Amniotic stem cell (primary cell): ENCODE measurements around the gene SLC31A1.
"Not testable (repeated sequence)": the region's sequence is repeated elsewhere in the genome, so short reads cannot be mapped to it uniquely, and the experiment has no call there.

Experiments
- DNase-seq: peaks from one replicate; lab custom pipeline; 2025; lab: John Stamatoyannopoulos, UW

The SLC31A1 gene

DNA sequence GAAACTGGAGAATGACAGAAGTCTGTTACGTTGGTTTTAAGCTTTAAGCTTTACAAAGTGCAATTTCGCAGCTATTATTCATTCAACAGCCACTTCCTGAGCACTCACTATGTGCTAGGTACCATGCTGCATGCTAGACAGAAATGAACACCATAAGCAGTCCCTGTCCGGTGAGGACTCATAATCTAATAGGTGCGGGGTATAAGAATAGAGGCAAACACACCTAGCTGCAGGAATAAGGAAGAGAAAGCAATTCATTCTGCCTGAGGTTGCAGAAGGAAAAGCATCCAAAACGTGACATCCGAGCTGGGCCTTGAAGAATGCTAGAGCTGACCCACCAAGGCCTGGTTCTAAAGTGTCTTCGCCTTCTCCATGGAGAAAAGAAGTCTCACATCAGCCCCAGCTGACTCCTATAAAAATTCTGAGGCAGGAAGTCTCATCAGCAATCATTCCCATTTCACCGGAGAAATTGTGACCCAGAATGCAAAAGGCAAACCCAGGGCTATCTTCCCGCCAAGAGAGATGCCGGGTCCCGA is 809 bp upstream of the SLC31A1 start:
- DNase-seq, result no peak

DNA sequence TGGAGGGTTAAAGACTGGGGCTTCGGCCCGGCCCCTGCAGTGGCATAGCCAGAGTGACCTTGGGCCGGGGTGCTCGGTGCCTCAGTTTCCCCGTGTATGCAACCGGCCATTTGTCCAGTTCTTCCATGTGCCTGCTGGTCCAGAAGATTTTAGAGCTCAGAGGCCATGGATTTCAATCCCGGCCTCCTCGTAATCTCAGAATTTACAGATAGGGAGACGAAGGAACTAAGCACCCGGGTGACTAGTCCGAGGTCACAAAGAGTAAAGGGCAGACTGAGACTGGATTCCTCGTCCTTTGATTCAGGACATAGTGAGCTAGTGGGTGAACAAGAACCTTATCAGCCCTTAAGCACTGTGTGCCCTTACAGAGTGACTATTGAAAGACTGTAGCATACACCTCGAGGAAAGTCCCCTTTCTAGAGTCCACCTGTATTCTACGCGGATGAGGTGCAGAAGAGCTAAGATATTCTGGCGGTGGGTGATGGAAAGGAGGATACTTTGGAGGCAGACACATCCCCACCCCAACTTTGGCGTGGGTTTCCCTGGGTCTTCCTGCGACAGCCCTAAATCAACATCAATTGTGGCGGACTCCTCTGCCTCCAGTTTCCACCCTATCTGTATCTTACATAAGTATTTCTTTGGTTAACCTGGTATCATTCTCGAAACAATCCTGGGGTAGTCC is 597 bp downstream of the SLC31A1 start:
- no peak for DNase-seq

DNA sequence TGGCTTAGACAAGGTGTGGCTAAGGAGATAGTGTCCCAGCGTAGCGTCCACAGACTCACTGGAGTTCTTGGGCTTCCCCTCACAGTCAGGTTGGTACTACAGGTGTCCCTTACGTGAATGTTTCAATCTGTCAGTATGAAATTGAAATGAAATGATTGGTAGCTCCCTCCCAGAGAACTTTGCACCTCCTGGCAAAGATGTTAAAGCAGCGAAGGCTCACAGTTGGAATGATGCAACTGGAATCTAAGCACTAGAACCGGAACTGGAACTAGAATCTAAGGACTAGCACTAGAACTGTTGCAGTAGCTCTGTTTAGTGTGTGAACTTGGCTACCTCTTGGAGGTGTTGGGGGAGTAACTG is 1.1 kb downstream of the SLC31A1 start:
- DNase-seq, result no peak

DNA sequence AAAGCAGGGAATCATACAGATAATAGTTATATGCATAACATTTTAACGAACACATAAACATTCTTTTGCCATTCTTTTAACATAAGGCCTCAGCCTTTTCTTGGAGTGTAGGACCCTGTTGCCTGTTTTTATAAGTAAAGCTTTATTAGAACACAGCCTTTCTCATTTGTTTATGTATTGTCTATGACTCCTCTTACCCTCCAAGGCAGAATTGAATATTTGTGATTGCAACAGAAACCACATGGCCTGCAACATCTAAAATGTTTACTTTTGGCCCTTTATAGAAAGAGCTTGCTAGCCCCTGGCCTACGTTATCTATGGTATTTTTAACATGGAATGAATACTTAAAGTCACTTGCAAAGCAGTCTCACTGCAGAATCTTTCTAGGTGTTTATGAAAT is 2.6 kb downstream of the SLC31A1 start:
- no peak for DNase-seq

DNA sequence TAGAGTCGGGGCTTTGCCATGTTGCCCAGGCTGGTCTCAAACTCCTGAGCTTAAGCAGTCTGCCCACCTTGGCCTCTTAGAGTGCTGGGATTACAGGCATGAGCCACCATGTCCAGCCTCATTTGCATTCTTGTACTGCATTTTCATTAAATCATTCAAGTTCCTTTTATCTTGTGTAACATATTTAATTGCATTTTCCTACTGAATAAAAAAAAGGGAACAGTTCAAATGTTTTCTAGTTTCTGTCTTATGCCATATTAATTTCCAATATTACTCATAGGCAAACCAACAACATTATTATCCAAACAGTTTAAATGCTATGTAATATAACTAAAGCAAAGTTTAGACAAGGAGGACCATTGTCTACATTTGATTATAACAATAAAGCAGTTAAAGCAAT is 6.1 kb downstream of the SLC31A1 start:
- no peak for DNase-seq

DNA sequence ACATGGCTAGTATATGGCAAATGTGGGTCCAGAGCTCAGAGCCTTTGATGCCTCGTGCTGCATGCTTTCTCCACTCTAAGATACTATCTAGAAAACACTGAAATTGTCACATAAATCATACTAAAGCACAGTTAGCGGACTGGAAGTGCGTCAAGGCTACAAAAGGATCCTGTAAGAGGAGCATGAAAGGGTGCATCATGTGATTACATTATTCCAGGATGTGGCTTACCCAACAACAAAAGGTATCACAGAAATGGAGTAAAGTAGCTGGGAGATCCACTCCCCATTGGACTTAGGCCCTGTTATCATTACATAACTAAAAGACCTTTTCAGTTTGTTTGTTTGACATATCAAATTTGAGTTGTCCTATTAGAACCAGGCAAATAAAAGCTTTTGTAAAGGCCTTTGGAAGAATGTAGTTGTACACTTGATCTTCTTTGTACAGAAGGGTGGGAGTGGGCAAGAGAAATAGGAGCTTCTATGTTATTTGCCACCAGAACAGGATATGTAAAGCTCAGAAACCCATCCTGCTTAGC is 6.9 kb downstream of the SLC31A1 start:
- no peak for DNase-seq

DNA sequence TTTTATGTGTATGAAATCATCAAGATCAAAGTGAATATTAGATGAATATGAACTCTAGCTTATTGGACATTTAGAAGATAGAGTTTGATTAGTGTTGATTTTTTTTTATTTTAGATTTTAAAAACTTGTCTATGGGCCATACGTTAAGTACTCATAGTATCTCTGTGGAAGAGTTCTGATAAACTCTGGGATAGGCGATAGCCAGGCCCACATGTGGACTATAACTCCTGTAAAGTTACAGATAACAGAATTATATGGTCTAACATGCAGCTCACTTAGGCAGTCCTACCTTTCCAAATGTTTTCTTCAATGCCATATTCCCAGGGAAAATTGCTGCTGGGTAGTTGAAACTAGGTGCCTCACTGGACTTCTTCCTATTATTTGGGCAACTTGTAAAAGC is 10.4 kb downstream of the SLC31A1 start:
- no peak for DNase-seq

DNA sequence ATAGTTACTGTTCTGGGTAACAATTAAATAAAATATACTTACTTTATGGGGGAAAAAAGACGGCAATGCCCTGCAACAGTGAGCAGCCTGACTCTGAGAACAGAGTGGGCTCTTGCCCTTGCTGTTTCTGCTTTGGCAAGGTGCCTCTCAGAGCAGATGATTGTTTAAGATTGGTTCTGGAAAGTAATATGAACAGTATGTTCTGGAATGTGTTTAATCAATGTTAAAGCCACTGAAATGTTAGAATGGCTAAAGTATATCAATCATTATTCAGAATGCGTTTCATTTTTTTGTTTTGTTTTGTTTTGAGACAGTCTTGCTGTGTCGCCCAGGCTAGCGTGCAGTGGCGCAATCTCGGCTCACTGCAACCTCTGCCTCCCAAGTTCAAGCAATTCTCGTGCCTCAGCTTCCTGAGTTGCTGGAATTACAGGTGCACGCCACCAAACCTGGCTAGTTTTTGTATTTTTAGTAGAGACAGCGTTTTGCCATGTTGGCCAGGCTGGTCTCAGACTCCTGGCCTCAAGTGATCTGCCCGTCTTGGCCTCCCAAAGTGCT is 14.4 kb downstream of the SLC31A1 start:
- DNase-seq, result not testable (repeated sequence)

DNA sequence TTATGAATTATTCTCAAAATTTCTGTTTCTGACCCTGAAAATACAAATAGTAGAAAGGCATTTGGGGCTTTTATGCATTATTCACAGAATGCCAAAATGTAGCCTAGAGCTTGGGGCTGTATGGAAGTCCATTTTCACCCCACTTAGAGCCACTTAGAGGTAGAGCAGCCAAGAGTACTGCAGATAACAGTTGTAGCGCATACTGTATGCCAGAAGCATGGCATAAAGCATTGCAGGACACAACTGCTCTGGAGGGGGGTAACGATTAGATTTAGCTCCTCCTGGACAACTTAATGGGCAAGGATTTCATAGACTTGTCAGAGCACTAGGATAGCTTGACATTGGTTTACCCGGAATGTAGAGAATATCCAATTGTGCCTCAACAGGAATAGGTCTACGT is 15.7 kb downstream of the SLC31A1 start:
- DNase-seq, result no peak

DNA sequence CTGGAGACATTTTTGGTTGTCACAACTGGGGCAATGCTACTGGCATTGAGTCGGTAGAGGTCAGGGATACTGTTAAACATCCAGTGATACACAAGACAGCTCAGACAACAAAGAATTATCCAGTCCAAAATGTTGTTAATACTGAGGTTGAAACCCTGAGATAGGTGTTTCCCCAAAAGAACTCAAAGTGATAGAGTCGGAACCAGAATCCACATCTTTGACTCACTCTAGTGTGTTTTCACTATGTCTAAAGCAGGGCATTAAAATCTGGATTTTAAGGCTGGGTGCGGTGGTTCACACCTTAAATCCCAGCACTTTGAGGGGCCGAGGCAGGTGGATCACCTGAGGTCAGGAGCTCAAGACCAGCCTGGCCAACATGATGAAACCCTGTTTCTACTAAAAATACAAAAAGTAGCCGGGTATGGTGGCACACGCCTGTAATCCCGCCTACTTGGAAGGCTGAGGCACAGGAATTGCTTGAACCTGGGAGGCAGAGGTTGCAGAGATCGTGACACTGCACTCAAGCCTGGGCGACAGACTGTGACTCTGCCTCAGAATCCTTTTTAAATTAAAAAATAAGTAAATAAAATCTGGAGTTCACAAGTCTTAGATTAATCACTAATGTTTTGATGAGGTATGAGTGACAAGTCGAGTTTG is 17.0 kb downstream of the SLC31A1 start:
- DNase-seq, result no peak

DNA sequence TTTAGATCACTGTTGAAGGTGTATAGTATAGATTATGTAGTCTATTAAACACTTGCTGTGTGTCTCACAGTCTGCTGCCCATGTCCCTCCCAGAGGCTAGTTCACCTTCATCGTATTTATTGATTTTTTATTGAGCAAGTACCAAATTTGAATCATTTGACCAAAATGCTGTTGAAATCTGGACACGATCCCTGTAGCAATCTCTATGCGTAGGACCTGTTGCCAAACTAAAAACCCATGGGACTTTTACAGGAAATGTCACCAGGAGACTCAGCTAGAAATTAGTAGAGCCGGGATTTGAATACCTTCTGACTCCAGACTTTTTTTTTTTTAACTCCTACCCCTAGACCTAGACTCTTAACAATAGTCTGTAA is 17.5 kb downstream of the SLC31A1 start:
- DNase-seq, result no peak

DNA sequence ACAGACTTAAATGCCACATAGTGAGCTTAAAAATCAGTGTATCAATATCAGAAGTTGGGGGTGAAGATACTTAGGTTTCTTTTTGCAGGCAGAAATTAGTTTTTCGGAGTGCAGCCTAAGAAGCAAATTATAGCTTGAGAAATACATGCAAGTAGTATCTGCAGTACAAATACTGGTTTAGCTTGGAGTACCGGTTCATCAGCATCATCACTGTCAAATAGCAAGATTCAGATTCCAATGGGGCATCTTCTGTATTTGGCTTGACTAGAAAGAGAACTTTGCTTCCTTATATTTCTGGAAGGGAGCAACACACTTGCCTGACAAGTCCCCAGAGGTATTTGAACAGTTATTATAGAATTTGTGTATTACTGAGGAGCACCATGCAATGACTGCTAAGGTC is 19.8 kb downstream of the SLC31A1 start:
- no peak for DNase-seq

DNA sequence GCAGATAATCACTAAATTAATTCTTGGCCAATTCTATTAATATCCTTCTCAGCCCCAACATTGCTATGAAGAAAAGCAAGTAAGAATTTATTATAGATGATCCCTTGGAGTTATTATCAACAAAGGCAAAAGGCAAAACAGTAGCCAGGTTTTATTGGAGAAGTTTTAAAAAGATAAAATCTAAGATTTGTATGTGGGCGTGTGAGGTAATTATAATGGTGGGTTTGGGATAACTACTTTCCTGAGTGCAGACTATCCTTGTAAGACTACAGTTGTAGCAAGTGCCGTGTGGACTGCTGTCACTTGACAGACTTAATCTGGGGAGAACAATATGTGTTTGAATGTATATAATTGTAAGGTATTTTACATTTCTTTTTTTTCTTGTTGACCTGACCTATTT is 23.2 kb downstream of the SLC31A1 start:
- DNase-seq, result no peak

DNA sequence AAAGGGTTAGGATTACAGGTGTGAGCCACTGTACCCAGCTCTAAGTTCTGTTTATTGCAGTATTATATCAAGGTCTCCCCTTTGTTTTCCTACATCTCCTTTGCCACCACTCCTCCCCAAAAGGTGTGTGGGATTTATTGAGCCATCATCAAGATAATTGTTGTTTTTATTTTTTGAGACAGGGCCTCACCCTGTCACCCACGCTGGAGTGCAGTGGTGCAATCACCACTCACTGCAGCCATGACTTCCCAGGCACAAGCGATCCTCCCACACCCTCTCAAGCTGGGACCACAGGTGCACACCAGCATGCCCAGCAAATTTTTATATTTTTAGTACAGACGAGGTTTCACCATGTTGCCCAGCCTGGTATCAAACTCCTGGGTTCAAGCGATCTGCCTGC is 24.6 kb downstream of the SLC31A1 start:
- DNase-seq, result no peak

DNA sequence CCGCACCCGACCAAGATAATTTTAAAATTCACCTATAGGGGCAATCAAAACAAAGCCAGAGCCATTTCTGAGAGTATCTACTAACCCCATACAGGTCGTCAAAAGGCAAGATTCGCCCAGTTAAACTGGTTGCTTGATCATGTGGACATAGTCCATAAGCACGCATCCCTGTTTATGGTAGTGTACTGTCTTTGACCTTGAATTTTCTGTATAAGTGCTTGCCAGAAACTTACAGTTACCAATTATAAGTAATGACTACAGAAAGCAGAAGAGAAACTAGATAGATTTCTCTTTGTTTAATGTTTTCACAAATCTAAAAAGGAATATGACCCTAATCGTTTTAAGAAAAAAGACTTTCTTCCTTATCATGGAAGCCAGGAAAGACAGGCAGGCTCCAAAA is 25.6 kb downstream of the SLC31A1 start:
- no peak for DNase-seq

DNA sequence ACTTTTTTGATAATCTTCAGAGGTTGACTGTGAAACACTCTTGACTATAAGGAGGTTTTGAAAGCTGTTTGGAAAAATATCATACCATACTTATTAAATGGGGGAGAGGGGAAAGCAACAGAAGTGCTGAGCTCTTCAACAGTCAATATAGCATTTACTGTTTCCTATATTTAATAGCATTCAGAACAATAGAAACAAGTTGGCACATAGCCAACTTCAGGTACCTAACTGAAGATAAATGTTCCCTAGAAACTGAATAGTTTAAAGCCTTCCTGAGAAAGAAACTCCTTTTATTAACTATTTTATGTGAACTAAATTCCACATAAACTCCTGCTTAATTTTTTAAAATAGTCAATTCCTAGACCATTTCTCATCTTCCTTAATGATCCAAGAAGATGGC is 26.3 kb downstream of the SLC31A1 start:
- no peak for DNase-seq

DNA sequence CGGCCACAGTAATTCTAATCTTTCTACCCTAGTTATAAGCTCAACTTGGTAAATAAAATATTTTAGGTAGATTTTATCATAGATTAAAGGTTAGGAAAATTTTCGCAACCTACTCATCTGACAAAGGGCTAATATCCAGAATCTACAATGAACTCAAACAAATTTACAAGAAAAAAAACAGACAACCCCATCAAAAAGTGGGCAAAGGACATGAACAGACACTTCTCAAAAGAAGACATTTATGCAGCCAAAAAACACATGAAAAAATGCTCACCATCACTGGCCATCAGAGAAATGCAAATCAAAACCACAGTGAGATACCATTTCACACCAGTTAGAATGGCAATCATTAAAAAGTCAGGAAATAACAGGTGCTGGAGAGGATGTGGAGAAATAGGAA is 28.3 kb downstream of the SLC31A1 start:
- DNase-seq, result not testable (repeated sequence)

DNA sequence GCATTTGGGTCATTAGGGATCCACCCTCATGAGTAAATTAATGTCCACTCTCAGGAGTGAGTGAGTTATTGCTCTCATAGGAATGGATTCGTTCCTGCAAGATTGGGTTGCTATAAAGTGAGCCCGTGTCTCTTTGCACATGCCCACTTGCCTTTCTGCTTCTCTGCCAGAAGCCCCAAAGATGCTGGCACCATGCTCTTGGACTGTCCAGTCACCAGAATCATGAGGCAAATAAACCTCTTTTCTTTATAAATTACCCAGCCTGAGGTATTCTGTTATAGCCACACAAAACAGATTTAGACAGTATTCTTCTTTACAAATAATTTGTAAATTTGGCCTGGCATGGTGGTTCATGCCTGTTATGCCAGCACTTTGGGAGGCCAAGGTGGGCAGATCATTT is 29.5 kb downstream of the SLC31A1 start:
- no peak for DNase-seq

DNA sequence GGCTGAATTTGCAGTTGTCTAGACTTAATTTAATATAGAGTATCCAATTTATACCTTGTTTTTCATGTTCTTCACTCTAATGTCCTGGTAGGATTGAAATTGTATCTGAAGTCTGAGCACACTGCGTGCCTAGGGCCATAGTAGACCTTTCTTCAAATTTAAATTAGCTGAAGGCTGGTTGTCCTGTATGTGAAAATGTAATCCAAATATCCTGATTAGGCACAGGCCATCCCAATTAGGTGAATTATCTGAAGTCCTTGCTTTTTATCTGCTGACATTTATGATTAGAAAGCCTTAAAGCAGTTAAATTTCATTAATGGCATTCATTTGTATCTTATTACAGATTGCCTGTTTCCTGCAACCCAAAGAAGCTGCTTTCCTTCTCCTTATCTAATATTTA is 33.6 kb downstream of the SLC31A1 start:
- no peak for DNase-seq

DNA sequence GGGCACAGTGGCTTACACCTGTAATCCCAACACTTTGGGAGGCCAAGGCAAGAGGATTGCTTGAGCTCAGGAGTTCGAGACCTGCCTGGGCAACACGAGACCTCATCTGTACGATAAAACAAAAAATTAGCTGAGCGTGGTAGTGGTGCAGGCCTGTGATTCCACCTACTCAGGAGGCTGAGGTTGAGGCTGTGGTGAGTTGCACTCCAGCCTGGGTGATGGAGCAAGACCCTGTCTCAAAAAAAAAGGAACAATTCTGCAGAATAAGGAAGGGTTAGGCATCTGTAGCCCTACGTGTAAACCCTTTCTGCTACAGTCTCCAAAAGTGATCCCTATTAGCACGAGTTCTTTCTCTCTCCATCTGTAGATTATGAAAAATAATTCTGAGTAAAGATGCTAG is 34.1 kb downstream of the SLC31A1 start:
- no peak for DNase-seq

DNA sequence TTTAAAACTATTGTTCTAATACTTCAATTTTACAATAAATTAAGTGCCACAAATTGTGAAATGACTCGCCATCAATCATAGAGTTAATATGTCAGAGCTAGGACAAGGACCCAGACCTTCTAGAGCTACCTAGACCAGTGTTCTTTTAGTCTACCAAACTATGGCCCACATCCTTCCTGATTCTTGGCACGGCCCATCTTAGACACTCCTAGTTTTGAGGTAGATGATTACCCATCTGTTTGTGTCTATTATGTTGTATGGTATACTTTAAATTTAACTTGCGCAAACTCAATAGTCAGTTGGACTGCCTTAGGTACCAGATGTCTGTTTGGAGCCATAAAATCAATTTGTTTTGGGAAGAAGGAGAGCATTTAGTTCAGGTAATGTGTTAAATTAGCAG is 36.5 kb downstream of the SLC31A1 start:
- no peak for DNase-seq

DNA sequence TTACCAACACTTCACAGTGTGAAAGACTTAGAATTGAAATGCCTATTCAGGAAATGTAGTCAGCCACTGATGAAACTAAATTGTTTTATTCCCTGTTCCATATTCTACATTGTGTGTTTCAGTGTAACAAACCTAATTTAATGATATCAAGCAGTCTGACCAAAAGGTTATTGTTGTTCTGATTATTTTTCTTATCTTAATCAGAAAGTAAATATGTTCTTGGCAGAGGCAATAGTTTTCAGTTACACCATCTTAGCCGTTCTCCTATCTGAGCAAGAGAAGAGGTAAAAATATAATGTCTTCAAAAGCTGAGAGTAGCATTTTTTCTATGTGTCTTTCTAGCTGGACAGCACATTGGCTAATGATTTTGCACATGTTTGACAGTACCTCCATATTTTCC is 36.9 kb downstream of the SLC31A1 start:
- DNase-seq, result no peak

DNA sequence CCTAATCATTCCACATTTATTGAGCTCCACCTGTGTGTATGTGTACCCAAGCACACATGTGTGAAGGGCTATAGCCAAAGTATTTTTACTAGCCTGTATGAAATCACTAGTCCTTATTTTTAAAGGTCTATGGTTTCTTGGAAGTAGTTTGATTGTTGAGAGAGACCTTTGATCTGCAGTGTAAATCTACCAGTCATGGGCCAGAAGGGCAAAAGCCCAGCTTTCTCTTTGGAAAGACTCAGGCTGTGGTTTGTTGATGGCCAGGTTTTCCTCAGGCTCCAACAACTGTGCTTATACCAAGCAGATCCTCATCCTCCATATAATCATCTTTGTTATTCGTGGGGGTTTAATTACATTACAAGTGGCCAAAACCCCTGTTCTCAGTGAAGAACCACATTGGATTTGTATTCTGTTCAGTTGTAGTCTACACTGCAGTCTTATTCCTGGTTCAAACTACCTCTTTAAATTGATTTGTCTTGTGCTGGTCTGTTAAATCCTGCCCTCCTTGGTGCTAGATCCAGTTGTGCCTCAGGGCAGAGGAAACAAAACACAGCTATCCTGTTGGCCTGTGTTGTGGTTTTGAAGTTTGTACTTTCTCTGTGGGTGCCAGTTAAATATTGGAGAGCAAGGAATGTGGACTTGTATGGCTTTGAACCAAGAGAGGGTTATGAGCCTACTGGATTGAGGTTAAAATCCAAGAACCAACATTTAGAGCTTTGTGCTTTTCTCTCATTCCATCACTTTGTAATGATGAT is 40.8 kb downstream of the SLC31A1 start:
- DNase-seq, result no peak
